Spleen (tissue), 11 donors: Measurements from ENCODE around the gene SPATS2L. TPM values are rescaled to one million over a fixed set of nuclear protein-coding genes. Genes with fewer than 3 reads are reported as not detected.

Source experiments
- DNase-seq: peaks from one replicate; pipeline ENCODE4 v3.0.0-alpha.2; 2020
- H3K27ac ChIP-seq, 8 donors: fragments of 200-600 bp; sonication (generic) in 7 of 8; 1 replicate in 4 of 8; 2 replicates in 4 of 8; pipeline versions ENCODE4 v1.5.0 to v1.8.0; 2016 to 2021; ENCODE audit warnings: inconsistent platforms in 4 of 8, mild to moderate bottlenecking in 4 of 8, moderate library complexity in 1 of 8
- H3K27me3 ChIP-seq, 7 donors: fragments of 200-600 bp; sonication (generic) in 6 of 7; replicated peaks in 1 of 7; 1 replicate in 4 of 7; 2 replicates in 3 of 7; pipeline versions ENCODE4 v1.5.0 to v1.8.0; 2016 to 2021; ENCODE audit warnings: inconsistent platforms in 3 of 7, mild to moderate bottlenecking in 1 of 7
- H3K36me3 ChIP-seq, 6 donors: fragments of 200-600 bp; sonication (generic) in 5 of 6; 1 replicate in 4 of 6; 2 replicates in 2 of 6; pipeline versions ENCODE4 v1.5.0 to v1.8.0; 2016 to 2021; ENCODE audit warnings: inconsistent platforms in 2 of 6
- H3K4me1 ChIP-seq, 6 donors: fragments of 200-600 bp; sonication (generic) in 5 of 6; 1 replicate in 3 of 6; 2 replicates in 3 of 6; pipeline versions ENCODE4 v1.5.0 to v1.8.0; 2016 to 2021; ENCODE audit warnings: inconsistent platforms in 3 of 6
- H3K4me3 ChIP-seq, 8 donors: fragments of 200-600 bp; sonication (generic) in 7 of 8; 1 replicate in 4 of 8; 2 replicates in 4 of 8; pipeline versions ENCODE4 v1.5.0 to v1.8.0; 2016 to 2021; ENCODE audit warnings: inconsistent platforms in 4 of 8, mild to moderate bottlenecking in 4 of 8, moderate library complexity in 2 of 8
- H3K9me3 ChIP-seq, 8 donors: fragments of 200-600 bp; sonication (generic) in 7 of 8; 1 replicate in 4 of 8; 2 replicates in 4 of 8; pipeline versions ENCODE4 v1.5.0 to v1.8.0; 2016 to 2021; ENCODE audit warnings: inconsistent platforms in 4 of 8
- CTCF ChIP-seq, 11 experiments: fragments of 200-600 bp in 7 of 11; fragments of 450-650 bp in 4 of 11; sonication (generic) in 4 of 11; IDR thresholded peaks in 8 of 11; conservative IDR thresholded peaks in 3 of 11; 1 replicate in 7 of 11; 2 replicates in 4 of 11; pipeline versions ENCODE4 v1.4.0 to v1.8.0; 2016 to 2021; ENCODE audit warnings: antibody characterized with exemption in 11 of 11, inconsistent platforms in 4 of 11, mild to moderate bottlenecking in 1 of 11
- POLR2A ChIP-seq, 3 donors: fragments of 450-650 bp; IDR thresholded peaks; one replicate each; pipeline ENCODE4 v1.5.1; 2017; ENCODE audit warnings: antibody characterized with exemption in 3 of 3, mild to moderate bottlenecking in 1 of 3
- POLR2AphosphoS5 ChIP-seq, 3 donors: sonication (generic); formaldehyde crosslinking; IDR thresholded peaks; one replicate each; pipeline ENCODE4 v1.5.1; 2017; ENCODE audit warnings: antibody characterized with exemption in 3 of 3
- WGBS, 5 donors: extraction: QIAGEN DNeasy Blood & Tissue Kit in 3 of 5; methylation state at CpG; one replicate each; pipeline versions ENCODE4 v1.1.5 to v1.1.7; 2013 to 2018; 5-methylcytosine and 5-hydroxymethylcytosine counted together
- intact Hi-C: fragments of 100-400 bp; cut with DNase I; formaldehyde crosslinking; loops from one replicate; pipeline ENCODE4 v1.15.0; 2023; ENCODE audit warnings: low total_unique reads
- polyA plus RNA-seq, 3 donors: library from polyadenylated mRNA; stranded (reverse); fragments of 200-250 nt; gene quantifications; one replicate each; pipeline ENCODE4 v1.2.1, GENCODE V29; 2013
- total RNA-seq, 7 donors: library from RNA; depleted of rRNA in 3 of 7; stranded (reverse); fragments of >200 nt in 3 of 7; fragmentation: NEBNext Ultra II Directional in 4 of 7; extraction: Animal tissue kit (Norgen Biotek cat#: 25700) in 4 of 7; gene quantifications; one replicate each; pipeline versions ENCODE4 v1.1.0 to v1.2.1, GENCODE V29; 2016 to 2021
- donor health status: healthy with polysubstance abuse.
- donor health status: DM: no; HTN: no; CAD: no; lungs with moderate emphysema.
- donor health status: DM: no; HTN: no; CAD: no.
- donor health status: Bipolar disorder and iron deficiency.
- donor health status: healthy.
- donor health status: DM: no; HTN: no; CAD: no.
- donor health status: DM: yes; HTN: yes; CAD: no.

The SPATS2L gene
- total and polyA plus RNA-seq, 10 donors: 9.5 to 84.7 (median 57.2) TPM

GRCh38 chr2:200445284-200445683 is 138.8 kb downstream of the SPATS2L start:
- WGBS, 5 donors: 51 to 83% (median 75%) methylated on average over 1 of the region's 1 CpG
- Histone ChIP-seq H3K4me1 (peaks cover 0 to 23% (median 4%) of the 10 kb centered on the region in 6 donors), H3K27me3 (no peaks in the 10 kb centered on the region), H3K9me3 (no peaks in the 10 kb centered on the region), H3K4me3 (no peak overlapping the region), H3K27ac (no peak overlapping the region), H3K36me3 (peaks cover 0 to 14% (median 0%) of the 10 kb centered on the region in 6 donors)
- intact Hi-C loops: no loop called here
- TF ChIP-seq POLR2A (IDR thresholded peaks at IDR 0.05) (no peak), POLR2AphosphoS5 (IDR thresholded peaks at IDR 0.05) (no peak), CTCF (IDR thresholded peaks at IDR 0.05 in 8 of 11, conservative IDR thresholded peaks at IDR 0.05 in 3 of 11) (no peak)
- DNase-seq: no peak

GRCh38 chr2:200446612-200447011 is 140.1 kb downstream of the SPATS2L start:
- H3K36me3 ChIP-seq: peaks cover 0 to 8% (median 0%) of the 10 kb centered on the region in 6 donors
- TF ChIP-seq CTCF (IDR thresholded peaks at IDR 0.05 in 8 of 11, conservative IDR thresholded peaks at IDR 0.05 in 3 of 11) (no peak), POLR2A (IDR thresholded peaks at IDR 0.05) (no peak), POLR2AphosphoS5 (IDR thresholded peaks at IDR 0.05) (no peak)
- DNase-seq: no peak
- intact Hi-C loops: no loop called here
- H3K4me1 ChIP-seq: peaks cover 0 to 37% (median 13%) of the 10 kb centered on the region in 6 donors
- H3K4me3 ChIP-seq: no peak overlapping the region
- H3K9me3 ChIP-seq: no peaks in the 10 kb centered on the region
- no peaks in the 10 kb centered on the region for H3K27me3 ChIP-seq
- H3K27ac ChIP-seq: no peak overlapping the region
- WGBS, 5 donors: 73 to 80% (median 78%) methylated on average over 3 of the region's 3 CpGs

GRCh38 chr2:200447139-200447855 is 140.8 kb downstream of the SPATS2L start:
- Histone ChIP-seq H3K27ac (no peak overlapping the region), H3K36me3 (peaks cover 0 to 1% (median 0%) of the 10 kb centered on the region in 6 donors), H3K4me3 (no peak overlapping the region), H3K9me3 (no peaks in the 10 kb centered on the region), H3K27me3 (no peaks in the 10 kb centered on the region), H3K4me1 (peaks cover 0 to 42% (median 13%) of the 10 kb centered on the region in 6 donors)
- DNase-seq: no peak
- WGBS, 5 donors: 75 to 97% (median 94%) methylated on average over 4 of the region's 4 CpGs
- intact Hi-C loops: no loop called here
- TF ChIP-seq POLR2AphosphoS5 (IDR thresholded peaks at IDR 0.05): no peak
- TF ChIP-seq POLR2A (IDR thresholded peaks at IDR 0.05): no peak
- TF ChIP-seq CTCF (IDR thresholded peaks at IDR 0.05 in 8 of 11, conservative IDR thresholded peaks at IDR 0.05 in 3 of 11): no peak

- Histone ChIP-seq H3K4me1 (peaks cover 0 to 46% (median 13%) of the 10 kb centered on the region in 6 donors), H3K9me3 (no peaks in the 10 kb centered on the region), H3K27me3 (no peaks in the 10 kb centered on the region), H3K27ac (no peak overlapping the region), H3K36me3 (no peaks in the 10 kb centered on the region), H3K4me3 (no peak overlapping the region)
- TF ChIP-seq POLR2AphosphoS5 (IDR thresholded peaks at IDR 0.05) (no peak), POLR2A (IDR thresholded peaks at IDR 0.05) (no peak), CTCF (IDR thresholded peaks at IDR 0.05 in 8 of 11, conservative IDR thresholded peaks at IDR 0.05 in 3 of 11) (no peak)
- intact Hi-C loops: no loop called here
- DNase-seq: no peak
Measured at GRCh38 chr2:200448455-200448854, 142.0 kb downstream of the SPATS2L start.
